PFSK-1 (cell line): Measurements from ENCODE around the gene CDHR3.

Experiments used
- FOXP2 ChIP-seq: optimal IDR thresholded peaks from 2 replicates; pipeline ENCODE3; 2011; ENCODE audit warnings: borderline replicate concordance, control low read depth, inconsistent platforms; ENCODE audit not compliant: insufficient read depth; ENCODE audit errors: extremely low read length, extremely low read depth
- POLR2AphosphoS5 ChIP-seq: IDR thresholded peaks from 2 replicates; pipeline ENCODE4 v1.6.1; 2012; ENCODE audit warnings: low read depth, mild to moderate bottlenecking, control low read depth, low read length, moderate library complexity
- REST ChIP-seq, 2 experiments: IDR thresholded peaks; 2 replicates each; pipeline versions ENCODE4 v1.6.1 to v1.8.0; 2011 to 2012; ENCODE audit warnings: low read depth in 2 of 2, low read length in 2 of 2, control low read depth in 1 of 2, inconsistent platforms in 1 of 2, mild to moderate bottlenecking in 1 of 2, moderate library complexity in 1 of 2; ENCODE audit not compliant: insufficient read depth in 1 of 2
- SIN3A ChIP-seq: IDR thresholded peaks from 2 replicates; pipeline ENCODE4 v1.6.1; 2012; ENCODE audit warnings: mild to moderate bottlenecking, low read length, moderate library complexity, borderline replicate concordance; ENCODE audit not compliant: insufficient read depth
- TAF1 ChIP-seq: IDR thresholded peaks from 2 replicates; pipeline ENCODE4 v1.6.1; 2012; ENCODE audit warnings: low read length, control low read depth, borderline replicate concordance; ENCODE audit not compliant: insufficient read depth

DNA sequence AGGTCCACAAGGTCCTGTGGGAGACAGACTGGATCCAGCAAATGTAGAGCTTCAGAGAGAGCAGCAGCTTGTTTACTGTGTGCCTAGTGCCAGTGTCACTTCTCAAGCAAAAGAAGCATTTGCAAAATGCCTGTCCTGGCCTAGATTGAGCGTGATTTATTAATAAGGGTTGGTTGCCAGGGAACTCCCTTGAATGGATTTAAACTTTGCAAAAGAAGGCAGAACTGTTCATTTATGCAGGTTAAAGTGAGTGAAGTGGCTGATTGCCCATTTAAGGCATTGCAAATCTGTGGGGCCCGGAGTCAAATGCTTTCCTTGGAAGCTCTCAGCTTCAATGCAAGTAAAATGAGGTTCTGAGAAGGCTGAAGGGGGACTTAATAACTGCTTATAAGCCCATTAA, 71.3 kb downstream of the CDHR3 start:
- TF ChIP-seq POLR2AphosphoS5: no peak
- TF ChIP-seq REST (IDR thresholded peaks at IDR 0.05; ENCODE audit: insufficient read depth in 1 of 2, low read depth in 2 of 2, low read length in 2 of 2): no peak
- no peak for TF ChIP-seq SIN3A
- TF ChIP-seq TAF1: no peak
- no peak for TF ChIP-seq FOXP2
